NCI-H524 (cell line): Measurements from ENCODE around the gene P3R3URF.

Source experiments
- DNase-seq, 2 experiments: peaks; one replicate each; lab custom pipeline; 2025; lab: John Stamatoyannopoulos, UW

P3R3URF gene

GRCh38 chr1:46172321-46172720 is 4.0 kb downstream of the P3R3URF start:
- no peak for DNase-seq

- no peak for DNase-seq
Observed at GRCh38 chr1:46171871-46172270, 4.4 kb downstream of the P3R3URF start.

- no peak for DNase-seq
Observed at GRCh38 chr1:46171351-46171750, 4.9 kb downstream of the P3R3URF start.

GRCh38 chr1:46169811-46170454 is 6.4 kb downstream of the P3R3URF start:
- no peak for DNase-seq

- no peak for DNase-seq
Observed at GRCh38 chr1:46168477-46168876, 7.8 kb downstream of the P3R3URF start.

GRCh38 chr1:46166521-46167462 is 9.5 kb downstream of the P3R3URF start:
- DNase-seq, result peak in 1 of 2 experiments; percentile 22

- no peak for DNase-seq
Observed at GRCh38 chr1:46160212-46160611, 16.1 kb downstream of the P3R3URF start.

GRCh38 chr1:46159516-46159915 is 16.8 kb downstream of the P3R3URF start:
- no peak for DNase-seq

GRCh38 chr1:46158312-46159281 is 17.7 kb downstream of the P3R3URF start:
- DNase-seq, result no peak

GRCh38 chr1:46157916-46158311 is 18.4 kb downstream of the P3R3URF start:
- DNase-seq, result no peak

- DNase-seq, result no peak
Observed at GRCh38 chr1:46153732-46154131, 22.6 kb downstream of the P3R3URF start.

- DNase-seq, result peak in 1 of 2 experiments; percentile 5
Observed at GRCh38 chr1:46153228-46153627, 23.1 kb downstream of the P3R3URF start.

- DNase-seq, result no peak
Observed at GRCh38 chr1:46152016-46152415, 24.3 kb downstream of the P3R3URF start.

GRCh38 chr1:46150085-46150484 is 26.2 kb downstream of the P3R3URF start:
- DNase-seq, result no peak

- DNase-seq, result no peak
Observed at GRCh38 chr1:46148318-46148717, 28.0 kb downstream of the P3R3URF start.

GRCh38 chr1:46137916-46138315 is 38.4 kb downstream of the P3R3URF start:
- no peak for DNase-seq

- DNase-seq, result peak in 1 of 2 experiments; percentile 4
Observed at GRCh38 chr1:46136711-46137110, 39.6 kb downstream of the P3R3URF start.

GRCh38 chr1:46134660-46135331 is 41.5 kb downstream of the P3R3URF start:
- DNase-seq, result peak; percentile 69 to 82

- DNase-seq, result peak in 1 of 2 experiments; percentile 16
Observed at GRCh38 chr1:46133781-46134350, 42.4 kb downstream of the P3R3URF start.

- DNase-seq, result peak; percentile 90 to 92
Observed at GRCh38 chr1:46133181-46133658, 43.1 kb downstream of the P3R3URF start.
